ENCODE results near the gene EDN1.

EDN1 gene

GRCh38 chr6:12289933-12290820, at the start of gene EDN1:
TSS of gene EDN1 (plus strand) at chr6:12290361. CDS start at chr6:12290630, 269 bp downstream.
- in situ Hi-C loops (cut with HindIII; ENCODE audit: low pct_unique_long_range_greater_than_20kb, low sequenced_read_pairs): no loop called here
- DNase-seq (ENCODE audit: low read depth in 1 of 2, low spot score in 1 of 2): peak in 1 of 2 experiments; percentile 92
- peak; percentile 9; the same call in 1 of the 2 replicates for TF ChIP-seq JUND (IDR thresholded peaks at IDR 0.05; ENCODE audit: low read depth)

- DNase-seq (ENCODE audit: low read depth in 1 of 2, low spot score in 1 of 2): no peak
- no peak for TF ChIP-seq JUND (IDR thresholded peaks at IDR 0.05; ENCODE audit: low read depth)
- in situ Hi-C loops (cut with HindIII; ENCODE audit: low pct_unique_long_range_greater_than_20kb, low sequenced_read_pairs): no loop called here
Observed at GRCh38 chr6:12241493-12242175, 48.5 kb upstream of the EDN1 start.

- in situ Hi-C loops (cut with HindIII; ENCODE audit: low pct_unique_long_range_greater_than_20kb, low sequenced_read_pairs): no loop called here
- DNase-seq (ENCODE audit: low read depth in 1 of 2, low spot score in 1 of 2): no peak
- TF ChIP-seq JUND (IDR thresholded peaks at IDR 0.05; ENCODE audit: low read depth): no peak
Observed at GRCh38 chr6:12243169-12243568, 47.0 kb upstream of the EDN1 start.

- in situ Hi-C loops (cut with HindIII; ENCODE audit: low pct_unique_long_range_greater_than_20kb, low sequenced_read_pairs): no loop called here
- no peak for TF ChIP-seq JUND (IDR thresholded peaks at IDR 0.05; ENCODE audit: low read depth)
Observed at GRCh38 chr6:12245360-12245759, 44.8 kb upstream of the EDN1 start.

GRCh38 chr6:12245763-12246718, 44.1 kb upstream of the EDN1 start:
- no peak for TF ChIP-seq JUND (IDR thresholded peaks at IDR 0.05; ENCODE audit: low read depth)
- in situ Hi-C loops (cut with HindIII; ENCODE audit: low pct_unique_long_range_greater_than_20kb, low sequenced_read_pairs): no loop called here
- DNase-seq (ENCODE audit: low read depth in 1 of 2, low spot score in 1 of 2): no peak

More at GRCh38 chr6:12245360-12245759, 44.8 kb upstream of the EDN1 start:
- DNase-seq (ENCODE audit: low read depth in 1 of 2, low spot score in 1 of 2): no peak

GRCh38 chr6:12246900-12247299, 43.3 kb upstream of the EDN1 start:
- in situ Hi-C loops (cut with HindIII; ENCODE audit: low pct_unique_long_range_greater_than_20kb, low sequenced_read_pairs): no loop called here
- no peak for TF ChIP-seq JUND (IDR thresholded peaks at IDR 0.05; ENCODE audit: low read depth)
- no peak for DNase-seq (ENCODE audit: low read depth in 1 of 2, low spot score in 1 of 2)

- no peak for DNase-seq (ENCODE audit: low read depth in 1 of 2, low spot score in 1 of 2)
- no peak for TF ChIP-seq JUND (IDR thresholded peaks at IDR 0.05; ENCODE audit: low read depth)
- in situ Hi-C loops (cut with HindIII; ENCODE audit: low pct_unique_long_range_greater_than_20kb, low sequenced_read_pairs): no loop called here
Observed at GRCh38 chr6:12249541-12250382, 40.4 kb upstream of the EDN1 start.

- in situ Hi-C loops (cut with HindIII; ENCODE audit: low pct_unique_long_range_greater_than_20kb, low sequenced_read_pairs): no loop called here
- no peak for DNase-seq (ENCODE audit: low read depth in 1 of 2, low spot score in 1 of 2)
- no peak for TF ChIP-seq JUND (IDR thresholded peaks at IDR 0.05; ENCODE audit: low read depth)
Observed at GRCh38 chr6:12250383-12250770, 39.8 kb upstream of the EDN1 start.

GRCh38 chr6:12254210-12254609, 36.0 kb upstream of the EDN1 start:
- TF ChIP-seq JUND (IDR thresholded peaks at IDR 0.05; ENCODE audit: low read depth): no peak
- in situ Hi-C loops (cut with HindIII; ENCODE audit: low pct_unique_long_range_greater_than_20kb, low sequenced_read_pairs): no loop called here
- DNase-seq (ENCODE audit: low read depth in 1 of 2, low spot score in 1 of 2): no peak

- TF ChIP-seq JUND (IDR thresholded peaks at IDR 0.05; ENCODE audit: low read depth): no peak
Observed at GRCh38 chr6:12258191-12258590, 32.0 kb upstream of the EDN1 start.

GRCh38 chr6:12258591-12259075, 31.5 kb upstream of the EDN1 start:
- no peak for DNase-seq (ENCODE audit: low read depth in 1 of 2, low spot score in 1 of 2)
- no peak for TF ChIP-seq JUND (IDR thresholded peaks at IDR 0.05; ENCODE audit: low read depth)
- in situ Hi-C loops (cut with HindIII; ENCODE audit: low pct_unique_long_range_greater_than_20kb, low sequenced_read_pairs): no loop called here

More at GRCh38 chr6:12258191-12258590, 32.0 kb upstream of the EDN1 start:
- in situ Hi-C loops (cut with HindIII; ENCODE audit: low pct_unique_long_range_greater_than_20kb, low sequenced_read_pairs): no loop called here
- DNase-seq (ENCODE audit: low read depth in 1 of 2, low spot score in 1 of 2): no peak

Data from T47D (cell line).